SK-MEL-5 (cell line): Measurements from ENCODE around the gene MUC22. TPM values are rescaled to one million over a fixed set of nuclear protein-coding genes. Genes with fewer than 3 reads are reported as not detected.
"Not testable (repeated sequence)": the region's sequence is repeated elsewhere in the genome, so short reads cannot be mapped to it uniquely, and the experiment has no call there.

ENCODE experiments used
- DNase-seq: peaks from one replicate; pipeline ENCODE4 v3.0.0-alpha.2; 2016; ENCODE audit warnings: low read depth, low spot score
- in situ Hi-C: cut with HindIII; loops from 2 replicates; pipeline ENCODE4 v1.10.0; 2016; ENCODE audit warnings: low sequenced_read_pairs, high pct_unique_total_duplicates, low pct_unique_long_range_greater_than_20kb
- polyA plus RNA-seq, 2 experiments: library from polyadenylated mRNA; depleted of rRNA; stranded (reverse); fragments of >200 nt; gene quantifications; 2 replicates each; pipeline ENCODE4 v1.2.3, GENCODE V29; 2015
- total RNA-seq: library from RNA; depleted of rRNA; stranded (reverse); fragments of >200 nt; shearing (Covaris generic); gene quantifications from 2 replicates; pipeline ENCODE4 v1.2.3, GENCODE V29; 2014; rRNA removed

MUC22 gene
- total RNA-seq: not detected in 2 replicates
- polyA plus RNA-seq (2015; cell fraction: cytosol; rRNA removed): not detected in 2 replicates
- not detected in 2 replicates for polyA plus RNA-seq (2015; cell fraction: nucleus; rRNA removed)

DNA sequence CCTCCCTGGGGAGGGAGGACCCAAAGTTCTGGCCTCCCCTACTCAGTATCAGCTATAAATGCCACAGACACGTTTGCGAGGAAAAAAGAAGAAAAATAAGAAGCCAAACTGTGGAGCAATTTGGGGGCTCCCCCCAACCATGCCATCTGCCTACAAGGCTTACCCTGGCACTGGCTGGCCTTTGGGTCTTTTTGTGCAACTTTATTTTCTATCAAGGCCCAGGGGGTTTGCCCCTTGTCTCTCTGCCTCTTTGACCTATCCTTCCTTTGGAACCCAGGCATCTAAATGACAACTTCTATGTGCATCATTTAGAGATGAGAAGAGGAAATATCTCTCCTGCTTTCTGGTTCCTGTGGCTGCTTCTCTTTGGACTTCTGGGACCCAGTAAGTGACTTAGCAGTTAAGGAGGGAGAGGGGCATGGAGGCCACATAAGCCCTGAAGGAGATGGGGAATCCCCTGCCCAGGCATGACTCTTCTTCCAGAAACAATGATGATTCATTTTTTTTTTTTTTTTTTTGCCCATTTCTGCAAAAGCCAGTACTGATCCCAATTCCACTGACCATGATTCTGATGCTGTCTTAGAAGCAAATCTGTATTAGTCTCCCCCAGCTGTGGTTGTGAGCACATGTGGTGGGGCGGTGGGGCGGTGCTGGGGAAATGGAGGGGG is at the start of gene MUC22:
Gene MUC22 (plus strand): TSS at position 82 of the 668 bp plus-strand sequence. CDS start 233 bp downstream, at position 315.
- in situ Hi-C loops: no loop called here
- no peak for DNase-seq

DNA sequence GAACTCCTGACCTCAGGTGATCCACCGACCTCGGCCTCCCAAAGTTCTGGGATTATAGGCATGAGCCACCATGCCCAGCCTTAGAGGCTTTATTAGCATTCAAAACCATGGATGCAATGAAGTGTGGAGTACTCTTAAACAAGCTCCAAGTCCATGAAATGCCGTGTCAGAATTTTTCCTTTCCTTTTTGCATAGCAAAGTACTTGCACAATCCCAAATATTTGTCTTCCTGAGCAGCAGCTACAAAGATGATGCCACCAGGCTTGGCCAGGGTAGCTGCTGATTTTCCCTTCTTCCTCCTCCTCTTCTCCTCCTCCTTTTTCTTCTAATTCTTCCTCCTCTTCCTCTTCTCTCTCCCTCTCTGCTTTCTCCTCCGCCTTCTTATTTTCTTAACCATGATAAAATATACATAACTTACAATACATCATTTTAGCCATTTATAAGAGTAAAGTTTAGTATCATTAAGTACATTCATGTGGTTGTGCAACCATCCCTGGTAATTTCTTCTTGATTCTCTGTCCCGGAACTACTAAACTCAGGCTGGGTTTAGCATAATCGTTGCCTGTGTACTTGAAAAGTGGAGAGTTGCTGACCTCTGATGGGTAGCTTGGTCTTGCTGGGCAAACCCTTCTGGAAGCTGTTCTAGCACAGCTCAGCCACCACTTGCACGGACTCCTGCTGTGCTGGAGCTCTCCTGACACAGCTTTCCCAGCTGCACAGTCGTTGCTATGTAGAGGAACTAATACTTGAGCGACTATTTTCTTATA is 49.2 kb upstream of the MUC22 start:
- no peak for DNase-seq
- in situ Hi-C loops: no loop called here

DNA sequence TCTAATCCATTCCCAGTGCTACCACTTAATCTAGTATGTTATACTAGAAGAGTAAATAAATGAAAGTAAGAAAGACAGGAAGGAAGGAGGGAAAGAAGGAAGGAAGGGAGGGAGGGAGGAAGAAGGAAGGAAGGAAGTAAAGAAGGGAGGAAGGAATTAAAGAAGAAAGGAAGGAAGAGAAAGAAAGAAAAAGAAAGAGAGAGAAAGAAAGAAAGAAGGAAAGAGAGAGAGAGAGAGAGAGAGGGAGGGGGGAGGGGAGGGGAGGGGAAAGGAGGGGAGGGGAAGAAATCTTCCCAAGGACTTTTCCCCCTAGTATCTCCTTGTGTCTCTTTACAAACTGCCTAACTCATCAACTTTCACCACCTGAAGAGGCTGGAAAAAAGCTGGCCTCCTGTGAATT is 47.6 kb upstream of the MUC22 start:
- in situ Hi-C loops: no loop called here
- no peak for DNase-seq

DNA sequence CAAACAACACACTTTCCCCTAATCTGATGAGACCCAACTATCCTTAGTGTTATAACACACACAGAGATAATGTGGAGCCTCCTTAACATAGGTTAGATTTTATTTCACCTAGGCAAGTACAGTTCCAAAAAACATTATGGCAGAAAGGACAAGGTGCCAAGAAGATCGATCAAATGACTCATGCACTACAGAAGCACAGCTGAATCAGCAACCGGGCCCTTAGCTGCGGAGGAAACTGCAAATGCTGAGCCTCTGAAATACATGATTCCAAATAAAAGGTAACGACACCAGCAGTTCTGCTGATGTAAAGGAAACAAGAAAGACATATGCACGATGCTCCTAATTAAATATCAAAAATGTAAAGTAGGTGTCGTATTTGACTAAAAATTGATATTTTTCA is 46.6 kb upstream of the MUC22 start:
- no peak for DNase-seq
- in situ Hi-C loops: no loop called here

DNA sequence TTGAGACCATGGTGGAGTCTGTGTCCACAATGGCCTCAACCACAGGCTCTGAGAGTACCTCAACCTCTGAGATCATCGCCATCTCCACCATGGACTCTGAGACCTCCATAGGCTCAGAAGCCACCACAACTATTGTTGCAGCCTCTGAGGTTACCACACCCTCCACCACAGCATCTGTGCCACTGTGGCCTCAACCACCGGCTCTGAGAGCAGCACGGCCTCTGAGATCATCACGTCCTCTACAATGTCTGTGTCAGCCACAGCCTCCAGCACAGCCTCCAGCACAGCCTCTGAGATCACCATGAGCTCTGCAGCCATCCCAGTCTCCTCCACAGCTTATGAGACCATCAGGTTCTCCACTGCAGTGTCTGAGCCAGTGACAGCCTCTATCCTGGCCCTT is 46.2 kb upstream of the MUC22 start:
- in situ Hi-C loops: no loop called here
- DNase-seq: no peak

DNA sequence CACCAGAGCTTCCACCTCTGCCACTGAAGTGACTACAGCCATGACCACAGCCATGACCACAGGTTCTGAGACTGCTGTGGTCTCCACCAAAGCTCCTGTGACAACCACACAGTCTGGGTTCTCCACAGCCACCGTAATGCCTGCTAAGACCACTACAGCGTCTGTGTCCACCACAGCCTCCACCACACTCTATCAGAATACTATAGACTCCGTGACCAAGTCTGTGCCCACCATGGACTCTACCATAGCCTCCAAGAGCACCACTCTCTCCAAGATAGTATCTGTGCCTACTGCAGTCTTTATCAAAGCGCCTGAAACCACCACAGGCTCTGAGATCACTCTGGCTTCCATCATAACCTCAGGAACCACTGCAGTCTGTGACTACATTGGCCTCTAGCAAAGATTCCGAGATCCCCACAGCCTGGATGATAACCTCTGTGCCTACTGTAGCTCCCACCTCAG is 45.1 kb upstream of the MUC22 start:
- in situ Hi-C loops: no loop called here

DNA sequence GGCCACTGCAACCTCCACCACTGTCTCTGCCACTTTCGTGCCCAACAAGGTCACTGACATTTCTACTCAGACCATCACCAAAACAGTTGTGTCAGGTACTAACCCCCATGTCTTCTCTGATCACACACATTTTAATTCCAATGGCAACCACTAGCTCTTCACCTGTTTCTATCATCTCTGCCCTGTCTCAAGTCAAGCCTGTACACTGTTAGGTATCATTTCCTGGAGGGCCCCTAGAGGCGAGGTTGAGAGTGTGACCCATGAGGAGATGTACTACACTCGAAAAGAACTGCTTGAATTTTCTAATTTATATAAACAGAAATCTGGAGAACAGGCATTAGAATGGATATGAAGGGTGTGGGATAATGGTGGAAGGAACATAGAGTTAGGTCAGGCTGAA is 44.1 kb upstream of the MUC22 start:
- DNase-seq: no peak
- in situ Hi-C loops: no loop called here

More for the DNA sequence above, 45.1 kb upstream of the MUC22 start:
- DNase-seq: no peak

DNA sequence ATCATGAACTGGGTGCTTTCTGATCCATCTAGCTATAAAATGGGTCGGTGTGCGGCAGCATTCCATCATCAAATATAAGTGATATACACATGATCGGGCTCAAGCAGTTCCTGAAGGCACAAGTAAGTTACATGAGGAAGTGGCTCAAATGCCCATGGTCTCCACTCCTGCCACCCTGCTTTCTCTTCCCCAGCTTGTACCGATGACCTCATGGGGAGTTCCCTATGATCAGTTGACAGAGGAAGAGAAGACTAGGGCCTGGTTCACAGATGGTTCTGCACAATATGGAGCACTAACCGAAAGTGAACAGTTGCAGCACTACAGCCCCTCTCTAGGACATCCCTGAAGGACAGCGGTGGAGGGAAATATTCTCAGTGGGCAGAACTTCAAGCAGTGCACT is 41.1 kb upstream of the MUC22 start:
- in situ Hi-C loops, DNase-seq: not testable (repeated sequence)

DNA sequence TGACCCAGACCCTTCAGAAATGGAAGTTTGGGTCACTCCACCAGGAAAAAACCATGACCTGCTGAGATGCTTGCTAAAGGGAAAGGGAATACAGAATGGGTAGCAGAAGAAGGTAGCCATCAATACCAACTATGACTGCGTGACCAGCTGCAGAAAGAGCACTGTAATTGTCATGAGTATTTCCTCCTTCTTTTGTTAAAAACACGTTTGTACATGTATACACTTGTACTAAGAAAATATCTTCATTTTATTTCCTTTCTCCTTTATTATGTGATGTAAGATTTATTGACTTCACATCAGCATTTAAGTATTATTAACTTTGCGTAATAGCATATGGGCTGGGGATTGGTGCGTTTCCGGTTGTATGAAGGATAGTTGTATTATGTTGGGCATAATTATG is 39.3 kb upstream of the MUC22 start:
- in situ Hi-C loops: no loop called here
- DNase-seq: no peak

DNA sequence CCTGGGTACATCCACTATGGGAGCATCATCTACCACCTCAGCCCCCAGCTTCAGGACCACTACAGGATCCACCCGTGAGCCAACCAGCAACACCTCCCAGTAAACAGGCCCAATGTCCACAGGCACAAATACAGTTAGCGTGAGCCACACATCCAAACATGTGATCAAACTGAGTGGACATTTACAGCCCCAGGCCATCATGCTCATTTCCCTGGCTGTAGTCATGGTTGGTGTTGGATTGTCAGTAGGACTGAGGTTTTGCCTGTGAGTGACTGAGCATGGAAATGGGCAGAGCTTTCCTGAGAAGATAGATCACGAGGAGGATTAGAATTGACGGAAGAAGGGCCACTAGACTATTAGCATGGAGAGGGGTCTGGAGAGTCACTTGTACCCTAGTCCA is 37.5 kb upstream of the MUC22 start:
- DNase-seq: no peak
- in situ Hi-C loops: no loop called here

DNA sequence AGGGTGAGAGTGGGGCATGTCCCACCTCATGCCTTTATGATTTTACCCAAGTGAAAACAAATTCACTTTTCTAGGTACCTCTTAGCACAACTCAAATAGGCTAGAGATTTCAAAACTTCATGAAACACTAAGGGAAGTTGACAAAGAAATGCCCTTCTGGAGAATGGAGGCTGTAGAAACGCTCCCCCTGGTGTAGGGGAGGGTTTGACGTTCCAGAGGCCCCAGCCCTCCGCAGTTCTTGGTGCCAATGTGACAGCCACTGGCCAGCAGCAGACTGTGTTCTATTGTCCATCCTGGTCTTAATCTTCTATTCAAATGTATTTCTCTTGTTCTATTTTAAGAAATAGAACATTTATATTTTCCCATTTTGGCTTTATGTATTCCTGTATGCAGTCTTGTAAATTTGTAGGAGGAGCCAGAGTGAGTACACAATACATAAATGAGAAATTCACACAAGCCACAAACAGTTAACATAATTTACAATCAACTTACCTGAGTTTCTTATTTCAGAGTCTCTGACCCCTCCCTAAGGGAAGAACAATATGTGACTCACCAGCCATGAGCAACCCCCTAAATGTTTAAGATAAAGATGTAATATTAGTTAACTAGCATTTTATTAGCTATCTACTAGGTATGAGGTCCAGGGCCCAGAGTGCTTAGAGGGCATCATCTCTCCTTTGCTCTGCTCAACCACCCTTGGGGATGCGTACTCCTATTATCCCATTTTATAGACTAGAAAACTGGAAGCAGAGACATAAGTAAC is 35.6 kb upstream of the MUC22 start:
- in situ Hi-C loops: no loop called here

DNA sequence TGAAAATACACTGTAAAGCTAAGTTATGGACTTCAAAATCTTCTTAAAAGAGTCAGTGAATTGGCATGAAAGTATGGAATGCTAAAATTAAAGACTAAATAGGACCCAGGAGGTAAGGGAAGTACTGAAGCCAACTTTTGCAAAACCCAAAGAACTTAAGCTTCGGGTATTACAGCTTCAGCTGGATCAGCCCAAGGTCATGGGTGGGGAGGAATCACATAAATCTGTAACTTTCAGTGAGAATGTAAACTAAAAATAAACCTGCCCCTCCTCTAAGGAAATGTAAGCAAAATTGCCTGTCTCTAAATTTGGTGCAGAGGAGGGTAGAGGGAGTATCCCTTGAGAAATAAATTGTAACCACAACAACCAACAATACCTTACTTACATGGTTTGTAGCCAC is 31.1 kb upstream of the MUC22 start:
- no peak for DNase-seq
- in situ Hi-C loops: no loop called here

More for the DNA sequence above, 35.6 kb upstream of the MUC22 start:
- DNase-seq: no peak

DNA sequence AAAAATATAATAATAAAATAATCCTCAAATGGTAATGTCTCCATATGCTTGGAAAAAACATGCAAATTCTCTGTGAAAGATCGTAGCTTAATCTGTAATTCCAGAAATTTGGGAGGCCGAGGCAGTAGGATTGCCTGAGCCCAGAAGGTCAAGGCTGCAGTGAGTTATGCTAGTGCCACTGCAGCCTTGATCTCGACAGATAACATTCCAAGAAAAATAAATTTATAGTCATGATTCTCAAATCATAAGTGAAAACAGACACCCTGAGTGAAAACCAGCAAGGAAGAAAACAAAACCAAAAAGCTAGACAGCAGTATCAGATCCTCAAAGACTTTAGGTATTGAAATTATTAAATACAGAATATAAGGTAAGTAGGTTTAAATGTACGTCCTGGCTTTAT is 30.6 kb upstream of the MUC22 start:
- in situ Hi-C loops: no loop called here
- no peak for DNase-seq

DNA sequence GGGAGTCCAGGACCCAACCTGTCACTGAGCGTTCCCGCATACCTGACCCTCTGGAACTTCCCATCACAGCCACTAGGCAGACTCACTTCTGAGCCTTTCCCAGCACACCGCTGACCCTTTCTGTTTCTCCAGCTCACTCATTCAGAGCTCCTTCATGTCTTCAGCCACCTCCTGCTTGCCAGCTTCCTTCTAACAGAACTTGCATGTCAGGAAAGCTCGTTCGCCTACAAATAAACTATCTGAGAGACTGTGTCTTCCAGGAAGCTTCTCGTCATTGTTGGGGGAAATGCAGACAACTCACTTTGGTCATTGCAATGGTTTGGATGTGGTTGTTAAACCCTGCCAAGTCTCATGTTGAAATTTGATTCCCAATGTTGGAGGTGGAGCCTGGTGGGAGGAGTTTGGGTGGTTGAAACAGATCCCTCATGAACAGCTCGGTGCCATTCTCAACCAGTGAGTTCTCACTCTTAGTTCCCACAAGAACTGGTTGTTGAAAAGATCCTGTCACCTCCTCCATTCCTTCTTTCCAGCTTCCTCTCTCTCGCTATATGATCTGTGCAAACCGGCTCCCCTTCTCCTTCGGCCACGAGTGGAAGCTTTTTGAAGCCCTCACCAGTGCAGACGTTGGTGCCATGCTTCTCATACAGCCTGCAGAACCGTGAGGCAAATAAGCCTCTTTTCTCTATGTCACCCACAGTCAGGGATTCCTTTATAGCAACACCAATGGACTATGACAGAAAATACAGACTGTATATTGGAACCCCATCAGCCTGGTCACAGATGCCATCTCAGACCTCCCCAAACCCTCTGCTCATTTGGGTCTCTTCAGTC is 28.1 kb upstream of the MUC22 start:
- in situ Hi-C loops: no loop called here
- peak; percentile 29 for DNase-seq

DNA sequence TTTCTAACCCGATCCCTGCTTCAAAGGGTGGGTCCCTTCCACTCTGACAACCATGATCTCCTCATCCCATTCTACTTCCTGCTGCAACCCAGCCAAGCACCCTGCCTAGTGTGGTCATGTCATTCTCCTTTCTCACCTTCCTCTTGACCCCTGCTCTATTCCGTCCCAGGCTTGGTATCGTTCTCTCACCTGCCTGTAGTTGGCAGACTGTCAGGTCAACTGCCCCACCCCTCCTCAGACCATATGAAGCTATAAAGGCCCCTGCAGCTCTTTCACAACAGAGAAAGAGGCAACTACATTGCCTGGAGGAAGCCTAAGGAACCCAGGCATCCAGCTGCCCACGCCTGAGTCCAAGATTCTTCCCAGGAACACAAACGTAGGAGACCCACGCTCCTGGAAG is 26.8 kb upstream of the MUC22 start, which contains the start of gene MUC21:
Gene MUC21 (plus strand): TSS at position 280 of the 400 bp plus-strand sequence. CDS start 241 bp downstream, outside the sequence.
- in situ Hi-C loops: no loop called here

DNA sequence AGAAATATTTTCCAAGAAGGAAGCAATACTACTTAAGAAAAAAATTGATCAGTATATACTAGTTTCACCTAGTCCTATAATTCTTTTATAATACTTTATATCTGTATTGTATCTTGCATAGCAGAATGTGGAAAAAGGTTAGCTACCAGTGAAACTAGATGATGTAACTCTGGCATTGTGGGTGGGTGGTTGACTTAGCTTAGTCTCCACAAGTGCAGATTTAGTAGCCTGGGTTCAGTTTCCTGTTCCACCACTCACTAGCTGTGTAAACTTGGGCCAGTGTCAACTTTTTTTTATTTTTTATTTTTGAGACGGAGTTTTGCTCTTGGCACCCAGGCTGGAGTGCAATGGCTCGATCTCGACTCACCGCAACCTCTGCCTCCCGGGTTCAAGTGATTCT is 24.8 kb upstream of the MUC22 start:
- in situ Hi-C loops: no loop called here
- no peak for DNase-seq

More for the DNA sequence above, 26.8 kb upstream of the MUC22 start, which contains the start of gene MUC21:
- no peak for DNase-seq

DNA sequence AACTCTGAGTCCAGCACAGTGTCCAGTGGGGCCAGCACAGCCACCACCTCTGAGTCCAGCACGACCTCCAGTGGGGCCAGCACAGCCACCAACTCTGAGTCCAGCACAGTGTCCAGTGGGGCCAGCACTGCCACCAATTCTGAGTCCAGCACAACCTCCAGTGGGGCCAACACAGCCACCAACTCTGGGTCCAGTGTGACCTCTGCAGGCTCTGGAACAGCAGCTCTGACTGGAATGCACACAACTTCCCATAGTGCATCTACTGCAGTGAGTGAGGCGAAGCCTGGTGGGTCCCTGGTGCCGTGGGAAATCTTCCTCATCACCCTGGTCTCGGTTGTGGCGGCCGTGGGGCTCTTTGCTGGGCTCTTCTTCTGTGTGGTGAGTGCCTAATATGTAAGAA is 23.0 kb upstream of the MUC22 start:
- in situ Hi-C loops: no loop called here

More for the DNA sequence above, 23.0 kb upstream of the MUC22 start:
- DNase-seq: no peak
